GM23338 (cell line): ENCODE measurements around the gene SEZ6L. TPM values are rescaled to one million over a fixed set of nuclear protein-coding genes. Genes with fewer than 3 reads are reported as not detected.

Experiments
- ATAC-seq: fragments of 200-7000 bp; cut with Tn5 transposase; 3 replicates; pipeline ENCODE4 v1.9.1; 2020
- DNase-seq: peaks from one replicate; pipeline ENCODE4 v3.0.0-alpha.2; 2015; ENCODE audit warnings: low spot score
- H2AFZ ChIP-seq: fragments of 200-600 bp; sonication (generic); 2 replicates; pipeline ENCODE4 v1.8.0; 2016; ENCODE audit warnings: antibody characterized with exemption, mild to moderate bottlenecking, moderate library complexity
- H3F3A ChIP-seq: fragments of 200-600 bp; sonication (generic); replicated peaks from 2 replicates; pipeline ENCODE4 v1.8.0; 2017; ENCODE audit warnings: antibody characterized with exemption, mixed run types, low read depth
- H3K27ac ChIP-seq: fragments of 200-600 bp; sonication (generic); 2 replicates; pipeline ENCODE4 v1.6.1; 2016; ENCODE audit warnings: low read depth
- H3K27me3 ChIP-seq: fragments of 200-600 bp; sonication (generic); 2 replicates; pipeline ENCODE4 v1.8.0; 2016; ENCODE audit warnings: mild to moderate bottlenecking, mixed run types, moderate library complexity; ENCODE audit not compliant: insufficient read depth
- H3K36me3 ChIP-seq: fragments of 200-600 bp; sonication (generic); 2 replicates; pipeline ENCODE4 v1.8.0; 2016; ENCODE audit warnings: mild to moderate bottlenecking; ENCODE audit not compliant: insufficient read depth
- H3K4me1 ChIP-seq: fragments of 200-600 bp; sonication (generic); 2 replicates; pipeline ENCODE4 v1.8.0; 2016; ENCODE audit warnings: mild to moderate bottlenecking, moderate library complexity; ENCODE audit not compliant: insufficient read depth
- H3K4me2 ChIP-seq: fragments of 200-600 bp; sonication (generic); 2 replicates; pipeline ENCODE4 v1.7.1; 2017; ENCODE audit warnings: mixed run types
- H3K4me3 ChIP-seq: fragments of 200-600 bp; sonication (generic); 2 replicates; pipeline ENCODE4 v1.6.1; 2016; ENCODE audit warnings: mixed run types
- H3K79me2 ChIP-seq: fragments of 200-600 bp; sonication (generic); replicated peaks from 2 replicates; pipeline ENCODE4 v1.8.0; 2017; ENCODE audit warnings: mild to moderate bottlenecking; ENCODE audit not compliant: insufficient read depth
- H3K9me2 ChIP-seq: fragments of 200-600 bp; sonication (generic); 2 replicates; pipeline ENCODE4 v1.8.0; 2017; ENCODE audit not compliant: insufficient read depth
- H4K20me1 ChIP-seq: fragments of 200-600 bp; sonication (generic); replicated peaks from 2 replicates; pipeline ENCODE4 v1.8.0; 2017; ENCODE audit warnings: mild to moderate bottlenecking; ENCODE audit not compliant: insufficient read depth
- H3K27ac Mint-ChIP-seq: 2 replicates; pipeline ENCODE4 v1.8.0; 2020; ENCODE audit warnings: inconsistent platforms, mild to moderate bottlenecking, moderate library complexity, mixed read lengths
- H3K27me3 Mint-ChIP-seq: 3 replicates; pipeline ENCODE4 v1.8.0; 2022; ENCODE audit warnings: low read depth, mild to moderate bottlenecking, moderate library complexity, mixed read lengths, inconsistent platforms; ENCODE audit not compliant: insufficient read depth, poor library complexity
- H3K36me3 Mint-ChIP-seq: 3 replicates; pipeline ENCODE4 v1.8.0; 2021; ENCODE audit warnings: low read depth, mild to moderate bottlenecking, inconsistent platforms, moderate library complexity, mixed read lengths
- H3K4me1 Mint-ChIP-seq: 3 replicates; pipeline ENCODE4 v1.8.0; 2020; ENCODE audit warnings: mild to moderate bottlenecking, inconsistent platforms, mixed read lengths
- H3K4me3 Mint-ChIP-seq: 3 replicates; pipeline ENCODE4 v1.8.0; 2021; ENCODE audit warnings: moderate library complexity, mild to moderate bottlenecking, inconsistent platforms, mixed read lengths
- H3K9me3 Mint-ChIP-seq: 3 replicates; pipeline ENCODE4 v1.8.0; 2020; ENCODE audit warnings: moderate library complexity, mild to moderate bottlenecking, inconsistent platforms, mixed read lengths
- EZH2 ChIP-seq: fragments of 200-600 bp; sonication (generic); IDR thresholded peaks from one replicate; pipeline ENCODE4 v1.8.0; 2017; ENCODE audit warnings: antibody characterized with exemption, mild to moderate bottlenecking, low read depth; ENCODE audit not compliant: unreplicated experiment
- EZH2phosphoT487 ChIP-seq: fragments of 200-600 bp; sonication (generic); IDR thresholded peaks from one replicate; pipeline ENCODE4 v1.8.1; 2018; ENCODE audit warnings: antibody characterized with exemption; ENCODE audit not compliant: unreplicated experiment
- JUNB ChIP-seq: IDR thresholded peaks from one replicate; pipeline ENCODE4 v1.6.1; 2016; ENCODE audit warnings: antibody characterized with exemption; ENCODE audit not compliant: unreplicated experiment
- NANOG ChIP-seq: IDR thresholded peaks from 2 replicates; pipeline ENCODE4 v1.6.1; 2016; ENCODE audit warnings: antibody characterized with exemption, borderline replicate concordance
- POLR2AphosphoS5 ChIP-seq: IDR thresholded peaks from 2 replicates; pipeline ENCODE4 v1.6.1; 2016; ENCODE audit warnings: antibody characterized with exemption, low read depth
- STAT1 ChIP-seq: IDR thresholded peaks from one replicate; pipeline ENCODE4 v1.6.1; 2016; ENCODE audit warnings: antibody characterized with exemption; ENCODE audit not compliant: unreplicated experiment
- ZNF331 ChIP-seq: fragments of 250-450 bp; sonication (Bioruptor Pico); IDR thresholded peaks from 2 replicates; pipeline ENCODE4 v1.5.0; 2020; ENCODE audit warnings: low read depth, mild to moderate bottlenecking, moderate library complexity
- polyA plus RNA-seq: library from polyadenylated mRNA; unstranded; fragments of >200 nt; fragmentation: Nextera tagmentation; extraction: Ambion mirVana; gene quantifications from 2 replicates; pipeline ENCODE4 v1.2.1, GENCODE V29; 2016
- total RNA-seq: library from RNA; depleted of rRNA; stranded (reverse); fragments of >200 nt; shearing (Covaris generic); gene quantifications from 2 replicates; pipeline ENCODE4 v1.2.3, GENCODE V29; 2014
- TF ChIP-seq, protein P1 (sequence below): IDR thresholded peaks from 2 replicates; pipeline ENCODE4 v1.6.1; 2016; ENCODE audit warnings: antibody characterized with exemption
- TF ChIP-seq, protein P2 (sequence below): fragments of 250-450 bp; sonication (Bioruptor Pico); IDR thresholded peaks from 2 replicates; pipeline ENCODE4 v1.5.0; 2020; ENCODE audit warnings: mild to moderate bottlenecking, moderate library complexity
- TF ChIP-seq, protein P3 (sequence below), 2 experiments: fragments of 200-600 bp in 1 of 2; sonication (generic) in 1 of 2; conservative IDR thresholded peaks; 2 replicates each; pipeline versions ENCODE4 v1.5.1 to v1.6.1; 2016 to 2017; ENCODE audit warnings: antibody characterized with exemption in 2 of 2, low read depth in 2 of 2, mild to moderate bottlenecking in 2 of 2, moderate library complexity in 1 of 2

The SEZ6L gene
- total and polyA plus RNA-seq, 2 experiments from 2014 or later, result 0.13 to 0.24 TPM

DNA sequence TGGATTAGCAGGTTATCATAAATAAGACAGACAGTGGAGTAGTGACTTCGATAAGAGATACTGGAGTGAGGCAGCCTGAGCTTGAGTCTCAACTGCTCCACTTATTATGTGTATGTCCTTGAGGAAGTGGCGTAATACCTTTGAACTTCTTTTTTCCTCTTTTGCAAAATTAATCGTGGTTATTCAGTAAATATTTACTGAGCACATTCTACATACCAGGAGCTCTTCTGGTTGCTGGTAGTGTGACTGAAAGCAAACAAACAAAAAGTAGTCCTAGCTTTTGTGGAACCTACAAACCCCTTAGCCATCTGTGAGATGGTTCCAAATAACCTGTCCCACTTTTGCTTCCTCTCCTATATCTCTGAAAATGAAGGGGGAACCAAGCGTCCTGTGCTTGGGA lies 134.2 kb downstream of the SEZ6L start:
- ATAC-seq, result no peak
- peaks cover 3% of the 10 kb centered on the region; the same call in 1 of the 2 replicates for H3K9me2 ChIP-seq

More for the DNA sequence above, 134.2 kb downstream of the SEZ6L start:
- H3K4me1 Mint-ChIP-seq, result peaks cover 9% of the 10 kb centered on the region; the same call in 2 of the 3 replicates
- Histone ChIP-seq H3K4me3 (no peak overlapping the region), H3K36me3 (no peaks in the 10 kb centered on the region), H3K4me1 (no peaks in the 10 kb centered on the region), H4K20me1 (no peaks in the 10 kb centered on the region; the same call in 1 of the 2 replicates), H3K27me3 (no peaks in the 10 kb centered on the region), H3K4me2 (no peak overlapping the region), H3F3A (no peaks in the 10 kb centered on the region), H3K79me2 (no peaks in the 10 kb centered on the region), H2AFZ (no peak overlapping the region), H3K27ac (no peak overlapping the region)
- H3K36me3 Mint-ChIP-seq, result no peaks in the 10 kb centered on the region
- DNase-seq, result no peak
- H3K9me3 Mint-ChIP-seq, result no peaks in the 10 kb centered on the region
- no peak overlapping the region for H3K4me3 Mint-ChIP-seq
- H3K27me3 Mint-ChIP-seq, result peaks cover 3% of the 10 kb centered on the region
- H3K27ac Mint-ChIP-seq, result no peak overlapping the region
- TF ChIP-seq EZH2phosphoT487 (no peak), JUNB (no peak), EZH2 (no peak), ZNF331 (CRISPR knock-in tag) (no peak), POLR2AphosphoS5 (no peak), STAT1 (no peak), NANOG (no peak)
- TF ChIP-seq, protein P1, sequence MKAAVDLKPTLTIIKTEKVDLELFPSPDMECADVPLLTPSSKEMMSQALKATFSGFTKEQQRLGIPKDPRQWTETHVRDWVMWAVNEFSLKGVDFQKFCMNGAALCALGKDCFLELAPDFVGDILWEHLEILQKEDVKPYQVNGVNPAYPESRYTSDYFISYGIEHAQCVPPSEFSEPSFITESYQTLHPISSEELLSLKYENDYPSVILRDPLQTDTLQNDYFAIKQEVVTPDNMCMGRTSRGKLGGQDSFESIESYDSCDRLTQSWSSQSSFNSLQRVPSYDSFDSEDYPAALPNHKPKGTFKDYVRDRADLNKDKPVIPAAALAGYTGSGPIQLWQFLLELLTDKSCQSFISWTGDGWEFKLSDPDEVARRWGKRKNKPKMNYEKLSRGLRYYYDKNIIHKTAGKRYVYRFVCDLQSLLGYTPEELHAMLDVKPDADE, result no peak
- TF ChIP-seq, protein P2, sequence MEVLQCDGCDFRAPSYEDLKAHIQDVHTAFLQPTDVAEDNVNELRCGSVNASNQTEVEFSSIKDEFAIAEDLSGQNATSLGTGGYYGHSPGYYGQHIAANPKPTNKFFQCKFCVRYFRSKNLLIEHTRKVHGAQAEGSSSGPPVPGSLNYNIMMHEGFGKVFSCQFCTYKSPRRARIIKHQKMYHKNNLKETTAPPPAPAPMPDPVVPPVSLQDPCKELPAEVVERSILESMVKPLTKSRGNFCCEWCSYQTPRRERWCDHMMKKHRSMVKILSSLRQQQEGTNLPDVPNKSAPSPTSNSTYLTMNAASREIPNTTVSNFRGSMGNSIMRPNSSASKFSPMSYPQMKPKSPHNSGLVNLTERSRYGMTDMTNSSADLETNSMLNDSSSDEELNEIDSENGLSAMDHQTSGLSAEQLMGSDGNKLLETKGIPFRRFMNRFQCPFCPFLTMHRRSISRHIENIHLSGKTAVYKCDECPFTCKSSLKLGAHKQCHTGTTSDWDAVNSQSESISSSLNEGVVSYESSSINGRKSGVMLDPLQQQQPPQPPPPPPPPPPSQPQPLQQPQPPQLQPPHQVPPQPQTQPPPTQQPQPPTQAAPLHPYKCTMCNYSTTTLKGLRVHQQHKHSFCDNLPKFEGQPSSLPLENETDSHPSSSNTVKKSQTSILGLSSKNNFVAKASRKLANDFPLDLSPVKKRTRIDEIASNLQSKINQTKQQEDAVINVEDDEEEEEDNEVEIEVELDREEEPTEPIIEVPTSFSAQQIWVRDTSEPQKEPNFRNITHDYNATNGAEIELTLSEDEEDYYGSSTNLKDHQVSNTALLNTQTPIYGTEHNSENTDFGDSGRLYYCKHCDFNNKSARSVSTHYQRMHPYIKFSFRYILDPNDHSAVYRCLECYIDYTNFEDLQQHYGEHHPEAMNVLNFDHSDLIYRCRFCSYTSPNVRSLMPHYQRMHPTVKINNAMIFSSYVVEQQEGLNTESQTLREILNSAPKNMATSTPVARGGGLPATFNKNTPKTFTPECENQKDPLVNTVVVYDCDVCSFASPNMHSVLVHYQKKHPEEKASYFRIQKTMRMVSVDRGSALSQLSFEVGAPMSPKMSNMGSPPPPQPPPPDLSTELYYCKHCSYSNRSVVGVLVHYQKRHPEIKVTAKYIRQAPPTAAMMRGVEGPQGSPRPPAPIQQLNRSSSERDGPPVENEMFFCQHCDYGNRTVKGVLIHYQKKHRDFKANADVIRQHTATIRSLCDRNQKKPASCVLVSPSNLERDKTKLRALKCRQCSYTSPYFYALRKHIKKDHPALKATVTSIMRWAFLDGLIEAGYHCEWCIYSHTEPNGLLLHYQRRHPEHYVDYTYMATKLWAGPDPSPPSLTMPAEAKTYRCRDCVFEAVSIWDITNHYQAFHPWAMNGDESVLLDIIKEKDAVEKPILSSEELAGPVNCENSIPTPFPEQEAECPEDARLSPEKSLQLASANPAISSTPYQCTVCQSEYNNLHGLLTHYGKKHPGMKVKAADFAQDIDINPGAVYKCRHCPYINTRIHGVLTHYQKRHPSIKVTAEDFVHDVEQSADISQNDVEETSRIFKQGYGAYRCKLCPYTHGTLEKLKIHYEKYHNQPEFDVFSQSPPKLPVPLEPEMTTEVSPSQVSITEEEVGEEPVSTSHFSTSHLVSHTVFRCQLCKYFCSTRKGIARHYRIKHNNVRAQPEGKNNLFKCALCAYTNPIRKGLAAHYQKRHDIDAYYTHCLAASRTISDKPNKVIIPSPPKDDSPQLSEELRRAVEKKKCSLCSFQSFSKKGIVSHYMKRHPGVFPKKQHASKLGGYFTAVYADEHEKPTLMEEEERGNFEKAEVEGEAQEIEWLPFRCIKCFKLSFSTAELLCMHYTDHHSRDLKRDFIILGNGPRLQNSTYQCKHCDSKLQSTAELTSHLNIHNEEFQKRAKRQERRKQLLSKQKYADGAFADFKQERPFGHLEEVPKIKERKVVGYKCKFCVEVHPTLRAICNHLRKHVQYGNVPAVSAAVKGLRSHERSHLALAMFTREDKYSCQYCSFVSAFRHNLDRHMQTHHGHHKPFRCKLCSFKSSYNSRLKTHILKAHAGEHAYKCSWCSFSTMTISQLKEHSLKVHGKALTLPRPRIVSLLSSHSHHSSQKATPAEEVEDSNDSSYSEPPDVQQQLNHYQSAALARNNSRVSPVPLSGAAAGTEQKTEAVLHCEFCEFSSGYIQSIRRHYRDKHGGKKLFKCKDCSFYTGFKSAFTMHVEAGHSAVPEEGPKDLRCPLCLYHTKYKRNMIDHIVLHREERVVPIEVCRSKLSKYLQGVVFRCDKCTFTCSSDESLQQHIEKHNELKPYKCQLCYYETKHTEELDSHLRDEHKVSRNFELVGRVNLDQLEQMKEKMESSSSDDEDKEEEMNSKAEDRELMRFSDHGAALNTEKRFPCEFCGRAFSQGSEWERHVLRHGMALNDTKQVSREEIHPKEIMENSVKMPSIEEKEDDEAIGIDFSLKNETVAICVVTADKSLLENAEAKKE (CRISPR knock-in tag), result no peak
- TF ChIP-seq, protein P3, sequence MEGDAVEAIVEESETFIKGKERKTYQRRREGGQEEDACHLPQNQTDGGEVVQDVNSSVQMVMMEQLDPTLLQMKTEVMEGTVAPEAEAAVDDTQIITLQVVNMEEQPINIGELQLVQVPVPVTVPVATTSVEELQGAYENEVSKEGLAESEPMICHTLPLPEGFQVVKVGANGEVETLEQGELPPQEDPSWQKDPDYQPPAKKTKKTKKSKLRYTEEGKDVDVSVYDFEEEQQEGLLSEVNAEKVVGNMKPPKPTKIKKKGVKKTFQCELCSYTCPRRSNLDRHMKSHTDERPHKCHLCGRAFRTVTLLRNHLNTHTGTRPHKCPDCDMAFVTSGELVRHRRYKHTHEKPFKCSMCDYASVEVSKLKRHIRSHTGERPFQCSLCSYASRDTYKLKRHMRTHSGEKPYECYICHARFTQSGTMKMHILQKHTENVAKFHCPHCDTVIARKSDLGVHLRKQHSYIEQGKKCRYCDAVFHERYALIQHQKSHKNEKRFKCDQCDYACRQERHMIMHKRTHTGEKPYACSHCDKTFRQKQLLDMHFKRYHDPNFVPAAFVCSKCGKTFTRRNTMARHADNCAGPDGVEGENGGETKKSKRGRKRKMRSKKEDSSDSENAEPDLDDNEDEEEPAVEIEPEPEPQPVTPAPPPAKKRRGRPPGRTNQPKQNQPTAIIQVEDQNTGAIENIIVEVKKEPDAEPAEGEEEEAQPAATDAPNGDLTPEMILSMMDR (conservative IDR thresholded peaks at IDR 0.05; ENCODE audit: low read depth in 2 of 2), result no peak
